Gastrocnemius medialis (tissue), 4 donors: Measurements from ENCODE around the gene NPAS3. TPM values are rescaled to one million over a fixed set of nuclear protein-coding genes. Genes with fewer than 3 reads are reported as not detected.

Source experiments
- ATAC-seq, 2 donors: fragments of 150-250 bp; one replicate each; pipeline ENCODE4 v1.9.1; 2016
- DNase-seq, 2 donors: peaks; one replicate each; pipeline ENCODE4 v3.0.0-alpha.2; 2019
- H3K27ac ChIP-seq, 4 donors: fragments of 200-600 bp; sonication (generic); 1 replicate in 1 of 4; 2 replicates in 3 of 4; pipeline ENCODE4 v1.5.1; 2016 to 2018; ENCODE audit warnings: mild to moderate bottlenecking in 2 of 4, moderate library complexity in 1 of 4
- H3K27me3 ChIP-seq, 3 donors: fragments of 200-600 bp; sonication (generic) in 2 of 3; 1 replicate in 1 of 3; 2 replicates in 2 of 3; pipeline versions ENCODE4 v1.5.1 to v1.6.0; 2016 to 2019; ENCODE audit warnings: mild to moderate bottlenecking in 1 of 3, moderate library complexity in 1 of 3
- H3K36me3 ChIP-seq, 2 donors: fragments of 200-600 bp; sonication (generic) in 1 of 2; one replicate each; pipeline ENCODE4 v1.5.1; 2017 to 2018
- H3K4me1 ChIP-seq, 2 donors: fragments of 200-600 bp; sonication (generic) in 1 of 2; one replicate each; pipeline ENCODE4 v1.5.1; 2016 to 2017; ENCODE audit warnings: mild to moderate bottlenecking in 2 of 2
- H3K4me3 ChIP-seq, 4 donors: fragments of 200-600 bp; sonication (generic) in 3 of 4; 1 replicate in 1 of 4; 2 replicates in 3 of 4; pipeline ENCODE4 v1.5.1; 2016 to 2019; ENCODE audit warnings: mild to moderate bottlenecking in 2 of 4
- H3K9me3 ChIP-seq, 3 donors: fragments of 200-600 bp; sonication (generic) in 2 of 3; 1 replicate in 1 of 3; 2 replicates in 2 of 3; pipeline ENCODE4 v1.5.1; 2016 to 2019
- POLR2A ChIP-seq, 2 donors: fragments of 450-650 bp; IDR thresholded peaks; one replicate each; pipeline ENCODE4 v1.6.1; 2017; ENCODE audit warnings: antibody characterized with exemption in 2 of 2, mild to moderate bottlenecking in 2 of 2, moderate library complexity in 2 of 2
- in situ Hi-C, 4 donors: fragments of 200-750 bp; cut with MboI; loops; one replicate each; pipeline versions ENCODE4 v1.15.0 to v1.8.0; 2017; ENCODE audit warnings: low sequenced_read_pairs in 4 of 4
- intact Hi-C: fragments of 100-400 bp; cut with DNase I; formaldehyde crosslinking; loops from one replicate; pipeline ENCODE4 v1.15.1; 2023; ENCODE audit warnings: low total_unique reads
- total RNA-seq, 4 donors: library from RNA; depleted of rRNA; stranded (reverse); fragments of >200 nt; gene quantifications; one replicate each; pipeline versions ENCODE4 v1.1.0 to v1.2.3, GENCODE V29; 2016
- TF ChIP-seq, protein P1 (sequence below), 5 experiments: fragments of 450-650 bp in 3 of 5; fragments of 200-600 bp in 2 of 5; sonication (generic) in 2 of 5; IDR thresholded peaks in 4 of 5; conservative IDR thresholded peaks in 1 of 5; 1 replicate in 4 of 5; 2 replicates in 1 of 5; pipeline ENCODE4 v1.5.1; 2016 to 2019; ENCODE audit warnings: antibody characterized with exemption in 5 of 5, mild to moderate bottlenecking in 3 of 5, moderate library complexity in 3 of 5

The NPAS3 gene
- total RNA-seq, 4 donors from 2014 or later = 0.82 to 1.00 TPM; not detected in 2

DNA sequence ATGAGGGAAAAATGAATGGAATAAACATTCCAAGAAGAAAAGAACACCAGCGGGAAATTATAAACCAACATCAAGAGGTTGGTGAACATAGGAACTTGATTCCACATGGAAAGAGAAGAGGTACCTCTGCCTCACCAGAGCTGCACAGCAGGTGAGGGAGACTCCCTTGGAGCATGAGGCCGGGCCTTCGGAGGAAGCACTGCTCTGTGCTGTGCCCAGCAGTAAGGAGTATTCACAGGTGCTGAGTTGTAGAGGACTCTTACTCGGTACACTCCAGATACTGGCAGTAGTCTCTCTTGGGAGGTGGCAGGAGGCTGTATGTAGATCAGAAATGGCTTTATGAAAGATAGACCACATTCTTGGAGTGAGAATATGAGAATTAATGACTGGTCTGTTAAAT lies 76.0 kb downstream of the NPAS3 start:
- Histone ChIP-seq H3K27ac (no peak overlapping the region), H3K9me3 (no peaks in the 10 kb centered on the region), H3K36me3 (no peaks in the 10 kb centered on the region), H3K4me1 (peaks cover 0 to 4% of the 10 kb centered on the region in 2 donors), H3K4me3 (no peak overlapping the region), H3K27me3 (no peaks in the 10 kb centered on the region)
- no peak for DNase-seq
- TF ChIP-seq, protein P1, sequence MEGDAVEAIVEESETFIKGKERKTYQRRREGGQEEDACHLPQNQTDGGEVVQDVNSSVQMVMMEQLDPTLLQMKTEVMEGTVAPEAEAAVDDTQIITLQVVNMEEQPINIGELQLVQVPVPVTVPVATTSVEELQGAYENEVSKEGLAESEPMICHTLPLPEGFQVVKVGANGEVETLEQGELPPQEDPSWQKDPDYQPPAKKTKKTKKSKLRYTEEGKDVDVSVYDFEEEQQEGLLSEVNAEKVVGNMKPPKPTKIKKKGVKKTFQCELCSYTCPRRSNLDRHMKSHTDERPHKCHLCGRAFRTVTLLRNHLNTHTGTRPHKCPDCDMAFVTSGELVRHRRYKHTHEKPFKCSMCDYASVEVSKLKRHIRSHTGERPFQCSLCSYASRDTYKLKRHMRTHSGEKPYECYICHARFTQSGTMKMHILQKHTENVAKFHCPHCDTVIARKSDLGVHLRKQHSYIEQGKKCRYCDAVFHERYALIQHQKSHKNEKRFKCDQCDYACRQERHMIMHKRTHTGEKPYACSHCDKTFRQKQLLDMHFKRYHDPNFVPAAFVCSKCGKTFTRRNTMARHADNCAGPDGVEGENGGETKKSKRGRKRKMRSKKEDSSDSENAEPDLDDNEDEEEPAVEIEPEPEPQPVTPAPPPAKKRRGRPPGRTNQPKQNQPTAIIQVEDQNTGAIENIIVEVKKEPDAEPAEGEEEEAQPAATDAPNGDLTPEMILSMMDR (IDR thresholded peaks at IDR 0.05 in 4 of 5, conservative IDR thresholded peaks at IDR 0.05 in 1 of 5) = no peak
- TF ChIP-seq POLR2A (IDR thresholded peaks at IDR 0.05) = no peak
- ATAC-seq = no peak
- in situ Hi-C loops = loop anchor here in 1 of 4 donors (25.0 kb wide), 1 partner anchor 427 kb away; no protein-coding TSS in a partner anchor
- intact Hi-C loops = no loop called here

DNA sequence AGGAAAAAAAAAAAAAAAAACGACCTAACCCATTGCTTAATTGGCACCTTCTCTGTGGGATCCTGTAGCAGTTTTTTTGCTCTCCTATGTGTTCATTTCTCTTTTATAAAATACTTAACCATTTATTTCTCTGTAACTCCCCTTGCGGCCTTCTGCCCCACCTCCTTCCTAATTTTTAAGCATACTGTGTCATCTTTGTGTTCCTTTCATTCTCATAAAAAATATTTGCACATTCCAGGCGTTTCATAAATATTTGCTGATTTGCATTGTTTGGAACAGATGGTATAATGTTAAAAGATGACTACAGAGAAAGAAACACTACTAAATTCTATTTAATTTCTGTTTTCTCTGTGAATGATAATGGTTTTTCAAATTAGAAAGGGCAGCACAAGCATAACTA lies 77.9 kb downstream of the NPAS3 start:
- TF ChIP-seq, protein P1 (IDR thresholded peaks at IDR 0.05 in 4 of 5, conservative IDR thresholded peaks at IDR 0.05 in 1 of 5) = no peak
- no peak for TF ChIP-seq POLR2A (IDR thresholded peaks at IDR 0.05)
- no peak for DNase-seq
- no peaks in the 10 kb centered on the region for H3K9me3 ChIP-seq
- H3K36me3 ChIP-seq = no peaks in the 10 kb centered on the region
- no peak overlapping the region for H3K27ac ChIP-seq
- intact Hi-C loops = no loop called here
- in situ Hi-C loops = loop anchor here in 1 of 4 donors (25.0 kb wide), 1 partner anchor 429 kb away; no protein-coding TSS in a partner anchor
- no peak for ATAC-seq
- no peak overlapping the region for H3K4me3 ChIP-seq
- H3K4me1 ChIP-seq = no peaks in the 10 kb centered on the region
- no peaks in the 10 kb centered on the region for H3K27me3 ChIP-seq

DNA sequence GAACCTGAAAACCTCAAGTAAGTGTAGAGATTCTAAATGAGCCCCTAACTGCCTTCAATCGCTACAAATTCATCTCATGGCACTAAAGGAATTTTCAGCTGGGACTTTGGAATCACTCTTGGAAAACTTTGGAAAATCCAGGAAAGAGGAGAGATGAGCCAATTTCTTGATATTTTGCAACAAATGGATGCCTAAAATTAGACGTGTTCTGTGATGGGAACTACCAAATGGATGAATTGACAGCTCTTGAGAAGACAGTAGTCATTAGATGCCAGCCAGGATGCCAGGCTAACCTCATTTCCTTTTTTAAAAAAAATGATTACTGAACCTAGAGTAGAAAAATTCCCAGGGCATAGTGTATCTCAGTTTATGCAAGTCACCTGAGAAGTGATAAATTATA lies 78.3 kb downstream of the NPAS3 start:
- Histone ChIP-seq H3K4me1 (no peaks in the 10 kb centered on the region), H3K36me3 (no peaks in the 10 kb centered on the region), H3K27ac (no peak overlapping the region), H3K27me3 (no peaks in the 10 kb centered on the region), H3K9me3 (no peaks in the 10 kb centered on the region), H3K4me3 (no peak overlapping the region)
- ATAC-seq (no peak), DNase-seq (no peak)
- no peak for TF ChIP-seq POLR2A (IDR thresholded peaks at IDR 0.05)
- TF ChIP-seq, protein P1 (IDR thresholded peaks at IDR 0.05 in 4 of 5, conservative IDR thresholded peaks at IDR 0.05 in 1 of 5) = no peak
- in situ Hi-C loops (loop anchor here in 1 of 4 donors (25.0 kb wide), 1 partner anchor 430 kb away; no protein-coding TSS in a partner anchor), intact Hi-C loops (no loop called here)

DNA sequence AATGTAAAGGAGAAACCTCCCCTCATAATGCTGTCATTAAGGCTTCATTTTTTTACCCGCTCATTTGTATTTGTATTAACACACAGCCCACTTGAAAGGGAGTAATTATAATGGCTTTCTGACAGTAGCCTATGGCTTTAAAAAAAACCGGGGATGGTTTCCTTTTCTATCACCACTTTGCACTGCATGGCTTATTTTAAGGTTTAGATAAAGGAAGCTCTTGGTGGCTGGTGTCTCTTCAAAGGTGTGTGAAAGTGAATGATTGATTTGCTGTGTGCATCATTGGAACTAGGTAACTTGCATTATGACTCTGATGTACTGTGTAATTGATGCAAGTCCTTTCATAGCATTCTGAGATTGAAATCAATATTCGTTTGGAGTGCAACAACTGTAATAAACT lies 80.7 kb downstream of the NPAS3 start:
- no peak for DNase-seq
- TF ChIP-seq POLR2A (IDR thresholded peaks at IDR 0.05) = no peak
- TF ChIP-seq, protein P1 (IDR thresholded peaks at IDR 0.05 in 4 of 5, conservative IDR thresholded peaks at IDR 0.05 in 1 of 5) = no peak
- H3K4me3 ChIP-seq = no peak overlapping the region
- intact Hi-C loops = no loop called here
- in situ Hi-C loops = loop anchor here in 1 of 4 donors (25.0 kb wide), 1 partner anchor 432 kb away; no protein-coding TSS in a partner anchor
- H3K27ac ChIP-seq = no peak overlapping the region
- no peaks in the 10 kb centered on the region for H3K27me3 ChIP-seq
- H3K9me3 ChIP-seq = no peaks in the 10 kb centered on the region
- no peak for ATAC-seq
- no peaks in the 10 kb centered on the region for H3K36me3 ChIP-seq
- no peaks in the 10 kb centered on the region for H3K4me1 ChIP-seq
